Right lobe of liver (tissue), 4 donors: ENCODE measurements around the gene VAC14.

Experiments
- POLR2A ChIP-seq: fragments of 450-650 bp; IDR thresholded peaks from one replicate; pipeline ENCODE4 v1.6.1; 2017; ENCODE audit warnings: antibody characterized with exemption, mild to moderate bottlenecking
- TF ChIP-seq, protein P1 (sequence below), 4 donors: fragments of 200-600 bp in 3 of 4; fragments of 450-650 bp in 1 of 4; IDR thresholded peaks; one replicate each; pipeline versions ENCODE4 v1.5.1 to v1.8.0; 2016 to 2022; ENCODE audit warnings: antibody characterized with exemption in 4 of 4, mild to moderate bottlenecking in 2 of 4
- donor health status: DM: no; HTN: no; CAD: no.
- donor health status: DM: no; HTN: no; CAD: no.
- donor health status: DM: no; HTN: yes; CAD: no.

DNA sequence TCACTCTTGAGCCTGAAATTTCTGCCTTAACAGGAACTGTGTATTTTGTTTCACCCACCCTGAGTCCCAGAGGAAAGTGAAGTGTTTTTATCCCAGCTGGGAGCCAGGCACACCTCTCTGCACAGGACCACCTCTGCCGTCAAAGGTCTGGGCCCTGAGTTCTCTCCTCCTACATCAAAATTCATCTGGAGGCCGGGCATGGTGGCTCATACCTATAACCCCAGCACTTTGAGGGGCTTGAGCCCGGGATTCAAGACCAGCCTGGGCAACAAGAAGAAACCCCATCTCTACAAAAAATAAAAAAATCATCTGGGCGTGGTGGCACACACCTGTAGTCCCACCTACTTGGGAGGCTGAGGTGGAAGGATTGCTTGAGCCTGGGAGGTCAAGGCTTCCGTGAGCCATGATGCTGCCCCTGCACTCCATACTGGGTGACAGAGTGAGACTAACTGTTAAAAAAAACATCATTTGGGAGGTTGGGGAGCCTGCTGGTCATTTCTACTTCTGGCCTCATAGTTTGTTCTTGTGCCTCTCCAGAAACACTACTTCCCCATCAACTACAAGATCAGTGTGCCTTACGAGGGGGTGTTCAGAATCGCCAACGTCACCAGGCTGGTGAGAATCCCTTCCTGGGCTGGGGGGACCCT lies 144.8 kb downstream of the VAC14 start:
- TF ChIP-seq POLR2A, result no peak
- TF ChIP-seq, protein P1, sequence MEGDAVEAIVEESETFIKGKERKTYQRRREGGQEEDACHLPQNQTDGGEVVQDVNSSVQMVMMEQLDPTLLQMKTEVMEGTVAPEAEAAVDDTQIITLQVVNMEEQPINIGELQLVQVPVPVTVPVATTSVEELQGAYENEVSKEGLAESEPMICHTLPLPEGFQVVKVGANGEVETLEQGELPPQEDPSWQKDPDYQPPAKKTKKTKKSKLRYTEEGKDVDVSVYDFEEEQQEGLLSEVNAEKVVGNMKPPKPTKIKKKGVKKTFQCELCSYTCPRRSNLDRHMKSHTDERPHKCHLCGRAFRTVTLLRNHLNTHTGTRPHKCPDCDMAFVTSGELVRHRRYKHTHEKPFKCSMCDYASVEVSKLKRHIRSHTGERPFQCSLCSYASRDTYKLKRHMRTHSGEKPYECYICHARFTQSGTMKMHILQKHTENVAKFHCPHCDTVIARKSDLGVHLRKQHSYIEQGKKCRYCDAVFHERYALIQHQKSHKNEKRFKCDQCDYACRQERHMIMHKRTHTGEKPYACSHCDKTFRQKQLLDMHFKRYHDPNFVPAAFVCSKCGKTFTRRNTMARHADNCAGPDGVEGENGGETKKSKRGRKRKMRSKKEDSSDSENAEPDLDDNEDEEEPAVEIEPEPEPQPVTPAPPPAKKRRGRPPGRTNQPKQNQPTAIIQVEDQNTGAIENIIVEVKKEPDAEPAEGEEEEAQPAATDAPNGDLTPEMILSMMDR (IDR thresholded peaks at IDR 0.05), result no peak
